Body of pancreas (tissue), 4 donors: ENCODE data around the gene TTC28. TPM values are rescaled to one million over a fixed set of nuclear protein-coding genes. Genes with fewer than 3 reads are reported as not detected.
"Not testable (repeated sequence)": the region's sequence is repeated elsewhere in the genome, so short reads cannot be mapped to it uniquely, and the experiment has no call there.

ENCODE experiments used
- ATAC-seq: fragments of 150-250 bp; one replicate; pipeline ENCODE4 v1.9.1; 2016
- DNase-seq, 4 donors: peaks; one replicate each; pipeline ENCODE4 v3.0.0-alpha.2; 2019
- H3K27ac ChIP-seq, 4 donors: fragments of 200-600 bp; sonication (generic); 1 replicate in 3 of 4; 2 replicates in 1 of 4; pipeline versions ENCODE4 v1.5.1 to v1.6.1; 2016 to 2019; ENCODE audit warnings: mild to moderate bottlenecking in 1 of 4, mixed read lengths in 1 of 4, moderate library complexity in 1 of 4
- H3K27me3 ChIP-seq, 2 donors: fragments of 200-600 bp; sonication (generic); one replicate each; pipeline ENCODE4 v1.6.0; 2016; ENCODE audit warnings: mild to moderate bottlenecking in 1 of 2
- H3K36me3 ChIP-seq, 2 donors: fragments of 200-600 bp; sonication (generic); replicated peaks in 1 of 2; 2 replicates each; pipeline ENCODE4 v1.5.1; 2016; ENCODE audit warnings: low read depth in 2 of 2; ENCODE audit not compliant: insufficient read depth in 1 of 2
- H3K4me1 ChIP-seq: fragments of 200-600 bp; sonication (generic); one replicate; pipeline ENCODE4 v1.6.0; 2016
- H3K4me3 ChIP-seq, 2 donors: fragments of 200-600 bp; sonication (generic); 1 replicate in 1 of 2; 2 replicates in 1 of 2; pipeline ENCODE4 v1.5.1; 2016 to 2019
- H3K9me3 ChIP-seq, 3 donors: fragments of 200-600 bp; sonication (generic); 1 replicate in 2 of 3; 2 replicates in 1 of 3; pipeline ENCODE4 v1.5.1; 2016
- CTCF ChIP-seq, 7 experiments: fragments of 450-650 bp in 4 of 7; fragments of 200-600 bp in 3 of 7; sonication (generic) in 3 of 7; IDR thresholded peaks; one replicate each; pipeline ENCODE4 v1.5.1; 2016 to 2019; ENCODE audit warnings: antibody characterized with exemption in 7 of 7
- POLR2A ChIP-seq, 3 donors: fragments of 450-650 bp; IDR thresholded peaks; one replicate each; pipeline ENCODE4 v1.6.1; 2016; ENCODE audit warnings: antibody characterized with exemption in 3 of 3, mild to moderate bottlenecking in 2 of 3
- WGBS, 2 donors: methylation state at CpG; one replicate each; pipeline ENCODE4 v1.1.5; 2017; 5-methylcytosine and 5-hydroxymethylcytosine counted together
- intact Hi-C: fragments of 100-400 bp; cut with DNase I; formaldehyde crosslinking; loops from one replicate; pipeline ENCODE4 v1.15.1; 2023
- total RNA-seq, 2 donors: library from RNA; depleted of rRNA; stranded (reverse); fragments of >200 nt; gene quantifications; one replicate each; pipeline ENCODE4 v1.1.0, GENCODE V29; 2016

The TTC28 gene
- total RNA-seq, 2 donors from 2014 or later: 21.0 to 87.3 TPM

DNA sequence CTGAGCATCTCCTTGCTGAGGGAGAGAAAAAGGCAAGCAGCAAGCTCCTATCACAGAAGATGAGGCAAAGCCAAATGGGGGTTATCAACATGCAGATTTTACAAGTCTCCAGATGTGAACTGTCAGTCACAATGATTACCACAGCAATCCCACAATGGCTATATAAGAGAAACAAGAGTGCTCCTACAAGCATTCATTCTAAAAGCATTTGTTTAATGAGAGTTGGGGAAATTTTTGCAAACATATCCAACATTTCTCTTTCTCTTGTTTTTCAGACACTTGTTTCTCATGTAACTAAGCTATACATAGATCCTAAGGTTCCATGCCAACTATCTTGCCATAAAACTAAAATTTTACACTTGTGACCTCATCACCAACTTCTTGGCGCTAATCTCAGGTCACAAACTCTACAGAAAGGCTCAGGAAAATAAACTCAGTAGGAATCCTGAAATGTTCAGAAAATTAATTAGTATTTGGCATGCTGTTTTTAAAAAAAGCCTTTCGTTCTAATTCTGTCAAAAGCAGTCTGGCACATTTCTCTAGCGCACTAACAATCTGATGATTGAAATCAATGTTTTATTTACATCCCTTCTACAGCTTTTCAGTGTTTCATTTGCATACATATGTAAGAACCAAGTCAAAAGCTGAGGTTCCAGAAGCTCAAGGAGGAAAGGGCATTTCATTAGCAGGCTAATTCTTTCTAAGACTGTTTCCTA is 199.5 kb downstream of the TTC28 start:
- intact Hi-C loops: no loop called here
- TF ChIP-seq POLR2A (IDR thresholded peaks at IDR 0.05): no peak
- TF ChIP-seq CTCF (IDR thresholded peaks at IDR 0.05): no peak

GRCh38 chr22:28478564-28478963 is 201.1 kb downstream of the TTC28 start:
- H3K27ac ChIP-seq: no peak overlapping the region
- H3K27me3 ChIP-seq: no peaks in the 10 kb centered on the region
- ATAC-seq (no peak), DNase-seq (no peak)
- no peaks in the 10 kb centered on the region for H3K4me1 ChIP-seq
- no peak for TF ChIP-seq POLR2A (IDR thresholded peaks at IDR 0.05)
- no peak for TF ChIP-seq CTCF (IDR thresholded peaks at IDR 0.05)
- intact Hi-C loops: no loop called here
- H3K36me3 ChIP-seq: no peaks in the 10 kb centered on the region
- no peaks in the 10 kb centered on the region for H3K9me3 ChIP-seq
- no peak overlapping the region for H3K4me3 ChIP-seq

More for the DNA sequence above, 199.5 kb downstream of the TTC28 start:
- no peak for ATAC-seq
- no peaks in the 10 kb centered on the region for H3K36me3 ChIP-seq
- no peak for DNase-seq
- H3K4me1 ChIP-seq: no peaks in the 10 kb centered on the region
- H3K9me3 ChIP-seq: no peaks in the 10 kb centered on the region
- H3K27ac ChIP-seq: no peak overlapping the region
- 64 to 74% methylated on average over 3 of the region's 3 CpGs for WGBS, 2 donors
- no peak overlapping the region for H3K4me3 ChIP-seq
- H3K27me3 ChIP-seq: no peaks in the 10 kb centered on the region

- Histone ChIP-seq H3K4me3 (no peak overlapping the region), H3K4me1 (no peaks in the 10 kb centered on the region), H3K9me3 (no peaks in the 10 kb centered on the region), H3K27me3 (no peaks in the 10 kb centered on the region), H3K27ac (no peak overlapping the region), H3K36me3 (no peaks in the 10 kb centered on the region)
- no peak for DNase-seq
- intact Hi-C loops: no loop called here
- WGBS, 2 donors: 87 to 88% methylated on average over 1 of the region's 1 CpG
- ATAC-seq: no peak
- TF ChIP-seq POLR2A (IDR thresholded peaks at IDR 0.05) (no peak), CTCF (IDR thresholded peaks at IDR 0.05) (no peak)
Observed at GRCh38 chr22:28477556-28477955, 202.1 kb downstream of the TTC28 start.

DNA sequence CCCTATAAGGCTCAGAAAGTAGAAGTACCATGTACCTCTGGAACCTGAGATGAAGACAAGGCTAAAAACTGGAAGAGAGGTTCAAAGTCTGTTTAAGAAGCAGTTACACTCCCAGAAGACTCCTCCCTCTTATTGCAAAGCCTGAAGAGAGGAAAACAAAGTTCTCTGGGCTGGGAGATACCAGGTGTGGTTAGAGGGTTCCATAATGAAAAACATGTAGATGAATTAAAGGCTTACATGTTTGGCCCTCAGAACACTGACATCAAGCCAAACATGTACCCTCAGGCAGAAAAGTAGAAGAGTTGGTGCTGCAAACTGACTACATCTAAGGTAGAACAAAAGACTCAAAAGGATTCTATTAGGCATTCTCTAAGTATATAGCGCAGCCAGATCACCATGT is 205.3 kb downstream of the TTC28 start:
- no peak for ATAC-seq
- DNase-seq: no peak
- Histone ChIP-seq H3K9me3 (no peaks in the 10 kb centered on the region), H3K4me3 (no peak overlapping the region), H3K4me1 (no peaks in the 10 kb centered on the region), H3K27ac (no peak overlapping the region), H3K36me3 (no peaks in the 10 kb centered on the region), H3K27me3 (no peaks in the 10 kb centered on the region)
- no peak for TF ChIP-seq CTCF (IDR thresholded peaks at IDR 0.05)
- no peak for TF ChIP-seq POLR2A (IDR thresholded peaks at IDR 0.05)
- intact Hi-C loops: no loop called here
- WGBS, 2 donors: 95 to 100% methylated on average over 1 of the region's 1 CpG

DNA sequence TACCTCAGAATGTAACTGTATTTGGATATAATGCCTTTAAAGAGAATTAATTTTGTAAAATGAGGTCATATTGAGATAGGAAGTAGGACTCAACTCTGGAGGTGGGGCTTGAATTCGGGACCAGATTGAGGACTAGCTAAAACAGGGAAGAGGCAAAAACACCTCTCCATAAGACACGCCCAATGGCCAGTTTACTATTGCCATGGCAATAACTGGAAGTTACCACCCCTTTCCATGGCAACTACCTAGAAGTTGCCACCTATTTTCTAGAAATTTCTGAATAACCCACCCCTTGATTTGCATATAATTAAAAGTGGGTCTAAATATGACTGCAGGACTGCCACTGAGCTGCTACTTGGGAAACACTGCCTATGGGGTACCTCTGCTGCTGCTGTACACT is 206.4 kb downstream of the TTC28 start:
- ATAC-seq (no peak), DNase-seq (no peak)
- intact Hi-C loops: no loop called here
- no peak for TF ChIP-seq CTCF (IDR thresholded peaks at IDR 0.05)
- TF ChIP-seq POLR2A (IDR thresholded peaks at IDR 0.05): no peak
- no peaks in the 10 kb centered on the region for H3K4me1 ChIP-seq
- no peaks in the 10 kb centered on the region for H3K9me3 ChIP-seq
- no peaks in the 10 kb centered on the region for H3K27me3 ChIP-seq
- H3K36me3 ChIP-seq: no peaks in the 10 kb centered on the region
- no peak overlapping the region for H3K27ac ChIP-seq
- no peak overlapping the region for H3K4me3 ChIP-seq
- WGBS, 2 donors: 78 to 90% methylated on average over 2 of the region's 2 CpGs

GRCh38 chr22:28467055-28467454 is 212.6 kb downstream of the TTC28 start:
- intact Hi-C loops, H3K27me3 ChIP-seq, H3K27ac ChIP-seq, H3K9me3 ChIP-seq, H3K4me3 ChIP-seq, ATAC-seq, DNase-seq, H3K36me3 ChIP-seq: not testable (repeated sequence)
- peaks cover 13% of the 10 kb centered on the region for H3K4me1 ChIP-seq
- 63 to 65% methylated on average over 1 of the region's 1 CpG for WGBS, 2 donors
